GM12878 (cell line): ENCODE data around the gene RGS1. TPM values are rescaled to one million over a fixed set of nuclear protein-coding genes. Genes with fewer than 3 reads are reported as not detected.

Experiments
- ATF7 ChIP-seq: fragments of 450-650 bp; IDR thresholded peaks from 2 replicates; pipeline ENCODE4 v1.6.1; 2016; ENCODE audit warnings: low read depth, mild to moderate bottlenecking
- BMI1 ChIP-seq: fragments of 450-650 bp; IDR thresholded peaks from 2 replicates; pipeline ENCODE4 v1.6.1; 2016; ENCODE audit warnings: mild to moderate bottlenecking, moderate library complexity, borderline replicate concordance
- FOS ChIP-seq: IDR thresholded peaks from 3 replicates; pipeline ENCODE4 v1.6.1; 2011; ENCODE audit warnings: borderline replicate concordance; ENCODE audit not compliant: insufficient read length; ENCODE audit errors: extremely low read depth
- IRF3 ChIP-seq: fragments of 450-650 bp; IDR thresholded peaks from 2 replicates; pipeline ENCODE4 v1.6.1; 2014; ENCODE audit warnings: mild to moderate bottlenecking
- LARP7 ChIP-seq: fragments of 450-650 bp; IDR thresholded peaks from 2 replicates; pipeline ENCODE4 v1.6.1; 2017; ENCODE audit warnings: mild to moderate bottlenecking
- MLLT1 ChIP-seq: fragments of 450-650 bp; IDR thresholded peaks from 2 replicates; pipeline ENCODE4 v1.6.1; 2016; ENCODE audit warnings: mild to moderate bottlenecking
- MTA2 ChIP-seq: fragments of 450-650 bp; IDR thresholded peaks from 2 replicates; pipeline ENCODE4 v1.6.1; 2016; ENCODE audit warnings: low read depth, mild to moderate bottlenecking, moderate library complexity
- PAX8 ChIP-seq: fragments of 450-650 bp; IDR thresholded peaks from 2 replicates; pipeline ENCODE4 v1.6.1; 2017; ENCODE audit warnings: mild to moderate bottlenecking, moderate library complexity
- PML ChIP-seq: IDR thresholded peaks from 2 replicates; pipeline ENCODE4 v1.6.1; 2012; ENCODE audit warnings: low read length, inconsistent platforms
- RELB ChIP-seq: fragments of 450-650 bp; IDR thresholded peaks from 2 replicates; pipeline ENCODE4 v1.6.1; 2017; ENCODE audit warnings: low read depth, mild to moderate bottlenecking, moderate library complexity
- RFX5 ChIP-seq: IDR thresholded peaks from 2 replicates; pipeline ENCODE4 v1.6.1; 2011; ENCODE audit warnings: low read depth, low read length, improper control_type of control experiment
- RUNX3 ChIP-seq: IDR thresholded peaks from 2 replicates; pipeline ENCODE4 v1.6.1; 2012; ENCODE audit warnings: low read length, inconsistent platforms
- SKIL ChIP-seq: fragments of 450-650 bp; IDR thresholded peaks from 2 replicates; pipeline ENCODE4 v1.6.1; 2017; ENCODE audit warnings: mild to moderate bottlenecking, low read depth, inconsistent platforms; ENCODE audit not compliant: poor library complexity, severe bottlenecking
- SMARCA5 ChIP-seq: fragments of 450-650 bp; IDR thresholded peaks from 2 replicates; pipeline ENCODE4 v1.6.1; 2017; ENCODE audit warnings: mild to moderate bottlenecking
- SREBF2 ChIP-seq: IDR thresholded peaks from 2 replicates; pipeline ENCODE4 v1.6.1; 2012; ENCODE audit warnings: mild to moderate bottlenecking, low read length
- SUPT20H ChIP-seq: IDR thresholded peaks from 2 replicates; pipeline ENCODE4 v1.6.1; 2011; ENCODE audit warnings: low read depth, mild to moderate bottlenecking, low read length, moderate library complexity, borderline replicate concordance; ENCODE audit not compliant: control insufficient read depth
- SUZ12 ChIP-seq: fragments of 200-600 bp; sonication (generic); IDR thresholded peaks from one replicate; pipeline ENCODE4 v1.6.1; 2018; ENCODE audit warnings: antibody characterized with exemption, mild to moderate bottlenecking; ENCODE audit not compliant: unreplicated experiment
- USF2 ChIP-seq: IDR thresholded peaks from 2 replicates; pipeline ENCODE4 v1.6.1; 2011; ENCODE audit warnings: low read depth, low read length, improper control_type of control experiment, borderline replicate concordance
- ZBED1 ChIP-seq: IDR thresholded peaks from 2 replicates; pipeline ENCODE4 v1.6.1; 2016; ENCODE audit warnings: borderline replicate concordance
- ZBTB33 ChIP-seq: fragments of 450-650 bp; IDR thresholded peaks from 2 replicates; pipeline ENCODE4 v1.6.1; 2017; ENCODE audit warnings: mild to moderate bottlenecking
- polyA plus RNA-seq, 11 experiments: library from polyadenylated mRNA; depleted of rRNA in 4 of 11; unstranded in 6 of 11; stranded (reverse) in 5 of 11; fragments of >200 nt; fragmentation: Nextera tagmentation in 4 of 11; fragmentation: Illumina TruSeq in 1 of 11; extraction: Ambion mirVana in 4 of 11; extraction: Trizol in 1 of 11; gene quantifications; 1 replicate in 1 of 11; 2 replicates in 10 of 11; pipeline versions ENCODE4 v1.2.1 to v1.2.3, GENCODE V29; 2011 to 2016; ENCODE audit warnings: inconsistent platforms in 2 of 11, missing spikeins in 2 of 11, low read depth in 1 of 11
- total RNA-seq, 4 experiments: library from RNA; depleted of rRNA in 3 of 4; stranded (reverse); fragments of >200 nt in 3 of 4; fragmentation: Illumina TruSeq in 1 of 4; extraction: Trizol in 1 of 4; gene quantifications; 2 replicates each; pipeline versions ENCODE4 v1.2.1 to v1.2.3, GENCODE V29; 2013 to 2021

The RGS1 gene
- total and polyA plus RNA-seq, 10 of the 15 experiments (the other 5 are each of a cell fraction or from before 2014, with no cell fraction given) = 20.7 to 882 (median 45.9) TPM

- TF ChIP-seq SKIL = peak; percentile 89
- TF ChIP-seq SUZ12 = no peak
- TF ChIP-seq ZBED1 = no peak
- no peak for TF ChIP-seq ZBTB33
- TF ChIP-seq RELB = peak; percentile 85; the same call in 1 of the 2 replicates
- no peak for TF ChIP-seq USF2
- TF ChIP-seq MTA2 = peak; percentile 90
- TF ChIP-seq SUPT20H = no peak
- no peak for TF ChIP-seq IRF3
- peak; percentile 57 for TF ChIP-seq MLLT1
- TF ChIP-seq RUNX3 = peak; percentile 94
- TF ChIP-seq ATF7 = peak; percentile 93
- peak; percentile 57 for TF ChIP-seq BMI1
- no peak for TF ChIP-seq FOS
- no peak for TF ChIP-seq SMARCA5
- no peak for TF ChIP-seq RFX5
- TF ChIP-seq LARP7 = no peak
- TF ChIP-seq PAX8 = no peak
- TF ChIP-seq SREBF2 = no peak
- TF ChIP-seq PML = no peak
Measured at GRCh38 chr1:192538407-192539296, 36.9 kb upstream of the RGS1 start (continued).
